Measurements from ENCODE around the gene DOCK7.
"Not testable (repeated sequence)": the region's sequence is repeated elsewhere in the genome, so short reads cannot be mapped to it uniquely, and the experiment has no call there.

DNA sequence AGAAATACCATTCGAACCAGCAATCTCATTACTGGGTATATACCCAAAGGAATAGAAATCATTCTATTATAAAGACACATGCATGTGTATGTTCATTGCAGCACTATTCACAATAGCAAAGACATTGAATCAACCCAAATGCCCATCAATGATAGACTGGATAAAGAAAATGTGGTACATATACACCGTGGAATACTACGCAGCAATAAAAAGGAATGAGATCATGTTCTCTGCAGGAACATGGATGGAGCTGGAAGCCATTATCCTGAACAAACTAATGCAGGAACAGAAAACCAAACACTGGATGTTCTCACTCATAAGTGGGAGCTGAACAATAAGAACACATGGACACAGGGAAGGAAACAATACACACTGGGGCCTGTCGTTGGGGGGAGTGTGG, 116.7 kb downstream of the DOCK7 start:
- TF ChIP-seq, protein P1, sequence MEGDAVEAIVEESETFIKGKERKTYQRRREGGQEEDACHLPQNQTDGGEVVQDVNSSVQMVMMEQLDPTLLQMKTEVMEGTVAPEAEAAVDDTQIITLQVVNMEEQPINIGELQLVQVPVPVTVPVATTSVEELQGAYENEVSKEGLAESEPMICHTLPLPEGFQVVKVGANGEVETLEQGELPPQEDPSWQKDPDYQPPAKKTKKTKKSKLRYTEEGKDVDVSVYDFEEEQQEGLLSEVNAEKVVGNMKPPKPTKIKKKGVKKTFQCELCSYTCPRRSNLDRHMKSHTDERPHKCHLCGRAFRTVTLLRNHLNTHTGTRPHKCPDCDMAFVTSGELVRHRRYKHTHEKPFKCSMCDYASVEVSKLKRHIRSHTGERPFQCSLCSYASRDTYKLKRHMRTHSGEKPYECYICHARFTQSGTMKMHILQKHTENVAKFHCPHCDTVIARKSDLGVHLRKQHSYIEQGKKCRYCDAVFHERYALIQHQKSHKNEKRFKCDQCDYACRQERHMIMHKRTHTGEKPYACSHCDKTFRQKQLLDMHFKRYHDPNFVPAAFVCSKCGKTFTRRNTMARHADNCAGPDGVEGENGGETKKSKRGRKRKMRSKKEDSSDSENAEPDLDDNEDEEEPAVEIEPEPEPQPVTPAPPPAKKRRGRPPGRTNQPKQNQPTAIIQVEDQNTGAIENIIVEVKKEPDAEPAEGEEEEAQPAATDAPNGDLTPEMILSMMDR (IDR thresholded peaks at IDR 0.05), result not testable (repeated sequence)
- TF ChIP-seq, protein P2, sequence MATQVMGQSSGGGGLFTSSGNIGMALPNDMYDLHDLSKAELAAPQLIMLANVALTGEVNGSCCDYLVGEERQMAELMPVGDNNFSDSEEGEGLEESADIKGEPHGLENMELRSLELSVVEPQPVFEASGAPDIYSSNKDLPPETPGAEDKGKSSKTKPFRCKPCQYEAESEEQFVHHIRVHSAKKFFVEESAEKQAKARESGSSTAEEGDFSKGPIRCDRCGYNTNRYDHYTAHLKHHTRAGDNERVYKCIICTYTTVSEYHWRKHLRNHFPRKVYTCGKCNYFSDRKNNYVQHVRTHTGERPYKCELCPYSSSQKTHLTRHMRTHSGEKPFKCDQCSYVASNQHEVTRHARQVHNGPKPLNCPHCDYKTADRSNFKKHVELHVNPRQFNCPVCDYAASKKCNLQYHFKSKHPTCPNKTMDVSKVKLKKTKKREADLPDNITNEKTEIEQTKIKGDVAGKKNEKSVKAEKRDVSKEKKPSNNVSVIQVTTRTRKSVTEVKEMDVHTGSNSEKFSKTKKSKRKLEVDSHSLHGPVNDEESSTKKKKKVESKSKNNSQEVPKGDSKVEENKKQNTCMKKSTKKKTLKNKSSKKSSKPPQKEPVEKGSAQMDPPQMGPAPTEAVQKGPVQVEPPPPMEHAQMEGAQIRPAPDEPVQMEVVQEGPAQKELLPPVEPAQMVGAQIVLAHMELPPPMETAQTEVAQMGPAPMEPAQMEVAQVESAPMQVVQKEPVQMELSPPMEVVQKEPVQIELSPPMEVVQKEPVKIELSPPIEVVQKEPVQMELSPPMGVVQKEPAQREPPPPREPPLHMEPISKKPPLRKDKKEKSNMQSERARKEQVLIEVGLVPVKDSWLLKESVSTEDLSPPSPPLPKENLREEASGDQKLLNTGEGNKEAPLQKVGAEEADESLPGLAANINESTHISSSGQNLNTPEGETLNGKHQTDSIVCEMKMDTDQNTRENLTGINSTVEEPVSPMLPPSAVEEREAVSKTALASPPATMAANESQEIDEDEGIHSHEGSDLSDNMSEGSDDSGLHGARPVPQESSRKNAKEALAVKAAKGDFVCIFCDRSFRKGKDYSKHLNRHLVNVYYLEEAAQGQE (IDR thresholded peaks at IDR 0.05; ENCODE audit: insufficient read depth in 1 of 2, low read depth in 2 of 2, low read length in 1 of 2), result not testable (repeated sequence)
